ENCODE results near the gene CYB5R3. TPM values are rescaled to one million over a fixed set of nuclear protein-coding genes. Genes with fewer than 3 reads are reported as not detected.
"Not testable (repeated sequence)": the region's sequence is repeated elsewhere in the genome, so short reads cannot be mapped to it uniquely, and the experiment has no call there.

Gene CYB5R3
- total RNA-seq, 4 donors from 2014 or later = 107 to 159 (median 138) TPM

- Histone ChIP-seq H3K27ac (no peak overlapping the region), H3K27me3 (no peaks in the 10 kb centered on the region), H3K9me3 (no peaks in the 10 kb centered on the region), H3K4me3 (no peak overlapping the region), H3K4me1 (peaks cover 8% of the 10 kb centered on the region), H3K36me3 (peaks cover 61% of the 10 kb centered on the region)
- 88% methylated on average over 1 of the region's 1 CpG for WGBS
- no peak for TF ChIP-seq EP300 (IDR thresholded peaks at IDR 0.05)
- no peak for TF ChIP-seq POLR2A (IDR thresholded peaks at IDR 0.05)
- DNase-seq (ENCODE audit: low spot score in 2 of 2) = no peak
Observed at GRCh38 chr22:42582987-42583386, 66.2 kb downstream of the CYB5R3 start.

GRCh38 chr22:42581762-42582716 lies 67.2 kb downstream of the CYB5R3 start:
- peak overlapping the region; percentile 60 for H3K4me3 ChIP-seq
- peak; percentile 86 to 92 for DNase-seq (ENCODE audit: low spot score in 2 of 2)
- TF ChIP-seq EP300 (IDR thresholded peaks at IDR 0.05) (no peak), POLR2AphosphoS5 (IDR thresholded peaks at IDR 0.05) (no peak), POLR2A (IDR thresholded peaks at IDR 0.05) (no peak), CTCF (IDR thresholded peaks at IDR 0.05) (no peak)
- H3K9me3 ChIP-seq = no peaks in the 10 kb centered on the region
- H3K4me1 ChIP-seq = peaks cover 8% of the 10 kb centered on the region
- H3K27ac ChIP-seq = no peak overlapping the region
- WGBS = 17% methylated on average over 21 of the region's 64 CpGs
- H3K36me3 ChIP-seq = peaks cover 61% of the 10 kb centered on the region
- no peaks in the 10 kb centered on the region for H3K27me3 ChIP-seq

- under 1% methylated on average over 13 of the region's 22 CpGs for WGBS
- not testable (repeated sequence) for H3K27me3 ChIP-seq; H3K27ac ChIP-seq; H3K9me3 ChIP-seq; DNase-seq (ENCODE audit: low spot score in 2 of 2); H3K4me1 ChIP-seq
- peak overlapping the region; percentile 60 for H3K4me3 ChIP-seq
- H3K36me3 ChIP-seq = peaks cover 59% of the 10 kb centered on the region
Observed at GRCh38 chr22:42581194-42581761, 67.9 kb downstream of the CYB5R3 start.

- H3K27me3 ChIP-seq; H3K9me3 ChIP-seq; H3K27ac ChIP-seq; H3K4me1 ChIP-seq; DNase-seq (ENCODE audit: low spot score in 2 of 2); H3K4me3 ChIP-seq: not testable (repeated sequence)
- H3K36me3 ChIP-seq = peaks cover 56% of the 10 kb centered on the region
- 70% methylated on average over 3 of the region's 4 CpGs for WGBS
Observed at GRCh38 chr22:42580040-42580439, 69.2 kb downstream of the CYB5R3 start.

GRCh38 chr22:42577623-42578240 lies 71.5 kb downstream of the CYB5R3 start:
- Histone ChIP-seq H3K9me3 (no peaks in the 10 kb centered on the region), H3K36me3 (peaks cover 54% of the 10 kb centered on the region), H3K4me1 (peaks cover 8% of the 10 kb centered on the region), H3K4me3 (no peak overlapping the region), H3K27ac (no peak overlapping the region), H3K27me3 (no peaks in the 10 kb centered on the region)
- 96% methylated on average over 15 of the region's 15 CpGs for WGBS
- no peak for DNase-seq (ENCODE audit: low spot score in 2 of 2)
- no peak for TF ChIP-seq POLR2AphosphoS5 (IDR thresholded peaks at IDR 0.05)
- no peak for TF ChIP-seq POLR2A (IDR thresholded peaks at IDR 0.05)
- no peak for TF ChIP-seq EP300 (IDR thresholded peaks at IDR 0.05)
- TF ChIP-seq CTCF (IDR thresholded peaks at IDR 0.05) = no peak

- not testable (repeated sequence) for H3K9me3 ChIP-seq; H3K4me3 ChIP-seq; DNase-seq (ENCODE audit: low spot score in 2 of 2); H3K27ac ChIP-seq; H3K27me3 ChIP-seq; H3K4me1 ChIP-seq
- no CpG with 5 or more reads among the region's 9 CpGs for WGBS
- peaks cover 60% of the 10 kb centered on the region for H3K36me3 ChIP-seq
Observed at GRCh38 chr22:42577141-42577540, 72.1 kb downstream of the CYB5R3 start.

- not testable (repeated sequence) for DNase-seq (ENCODE audit: low spot score in 2 of 2); H3K27me3 ChIP-seq; H3K4me1 ChIP-seq; H3K27ac ChIP-seq; H3K9me3 ChIP-seq; H3K4me3 ChIP-seq
- H3K36me3 ChIP-seq = peaks cover 71% of the 10 kb centered on the region
- WGBS = 95% methylated on average over 10 of the region's 30 CpGs
Observed at GRCh38 chr22:42575996-42576574, 73.1 kb downstream of the CYB5R3 start.

GRCh38 chr22:42574468-42574867 lies 74.7 kb downstream of the CYB5R3 start:
- H3K27me3 ChIP-seq; H3K9me3 ChIP-seq; H3K27ac ChIP-seq; H3K4me3 ChIP-seq; DNase-seq (ENCODE audit: low spot score in 2 of 2); H3K4me1 ChIP-seq: not testable (repeated sequence)
- WGBS = 92% methylated on average over 13 of the region's 21 CpGs
- H3K36me3 ChIP-seq = peaks cover 71% of the 10 kb centered on the region

GRCh38 chr22:42574046-42574445 lies 75.1 kb downstream of the CYB5R3 start:
- not testable (repeated sequence) for H3K4me3 ChIP-seq; H3K27me3 ChIP-seq; H3K4me1 ChIP-seq; DNase-seq (ENCODE audit: low spot score in 2 of 2); H3K27ac ChIP-seq; H3K9me3 ChIP-seq
- WGBS = 100% methylated on average over 1 of the region's 1 CpG
- peaks cover 70% of the 10 kb centered on the region for H3K36me3 ChIP-seq

- H3K9me3 ChIP-seq; H3K27me3 ChIP-seq; DNase-seq (ENCODE audit: low spot score in 2 of 2); H3K4me1 ChIP-seq; H3K4me3 ChIP-seq; H3K27ac ChIP-seq: not testable (repeated sequence)
- WGBS = 100% methylated on average over 1 of the region's 12 CpGs
- H3K36me3 ChIP-seq = peaks cover 47% of the 10 kb centered on the region
Observed at GRCh38 chr22:42571068-42571467, 78.1 kb downstream of the CYB5R3 start.

GRCh38 chr22:42570580-42570979 lies 78.6 kb downstream of the CYB5R3 start:
- WGBS = 73% methylated on average over 8 of the region's 9 CpGs
- not testable (repeated sequence) for H3K9me3 ChIP-seq; H3K27ac ChIP-seq; DNase-seq (ENCODE audit: low spot score in 2 of 2); H3K27me3 ChIP-seq; H3K4me1 ChIP-seq; H3K4me3 ChIP-seq
- peaks cover 47% of the 10 kb centered on the region for H3K36me3 ChIP-seq

Data from suprapubic skin (tissue), 4 donors.